ENCODE measurements around the gene LARP4. TPM values are rescaled to one million over a fixed set of nuclear protein-coding genes. Genes with fewer than 3 reads are reported as not detected.
"Not testable (repeated sequence)": the region's sequence is repeated elsewhere in the genome, so short reads cannot be mapped to it uniquely, and the experiment has no call there.

Gene LARP4
- total RNA-seq, 3 donors from 2014 or later = 42.1 to 71.7 (median 53.1) TPM

- intact Hi-C loops (cut with DNase I, micrococcal nuclease) = no loop called here
- H3K9me3 ChIP-seq = no peaks in the 10 kb centered on the region
- TF ChIP-seq, protein P1, sequence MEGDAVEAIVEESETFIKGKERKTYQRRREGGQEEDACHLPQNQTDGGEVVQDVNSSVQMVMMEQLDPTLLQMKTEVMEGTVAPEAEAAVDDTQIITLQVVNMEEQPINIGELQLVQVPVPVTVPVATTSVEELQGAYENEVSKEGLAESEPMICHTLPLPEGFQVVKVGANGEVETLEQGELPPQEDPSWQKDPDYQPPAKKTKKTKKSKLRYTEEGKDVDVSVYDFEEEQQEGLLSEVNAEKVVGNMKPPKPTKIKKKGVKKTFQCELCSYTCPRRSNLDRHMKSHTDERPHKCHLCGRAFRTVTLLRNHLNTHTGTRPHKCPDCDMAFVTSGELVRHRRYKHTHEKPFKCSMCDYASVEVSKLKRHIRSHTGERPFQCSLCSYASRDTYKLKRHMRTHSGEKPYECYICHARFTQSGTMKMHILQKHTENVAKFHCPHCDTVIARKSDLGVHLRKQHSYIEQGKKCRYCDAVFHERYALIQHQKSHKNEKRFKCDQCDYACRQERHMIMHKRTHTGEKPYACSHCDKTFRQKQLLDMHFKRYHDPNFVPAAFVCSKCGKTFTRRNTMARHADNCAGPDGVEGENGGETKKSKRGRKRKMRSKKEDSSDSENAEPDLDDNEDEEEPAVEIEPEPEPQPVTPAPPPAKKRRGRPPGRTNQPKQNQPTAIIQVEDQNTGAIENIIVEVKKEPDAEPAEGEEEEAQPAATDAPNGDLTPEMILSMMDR (IDR thresholded peaks at IDR 0.05) = no peak
- DNase-seq = no peak
- H3K4me3 ChIP-seq = no peak overlapping the region
- H3K36me3 ChIP-seq (ENCODE audit: low read depth) = no peaks in the 10 kb centered on the region
- no peaks in the 10 kb centered on the region for H3K4me1 ChIP-seq (ENCODE audit: low read depth)
- no peak for ATAC-seq
These were observed 82.8 kb downstream of the LARP4 start for GRCh38 chr12:50483488-50483887.

- DNase-seq = no peak
- Histone ChIP-seq H3K4me3 (no peak overlapping the region), H3K4me1 (ENCODE audit: low read depth) (no peaks in the 10 kb centered on the region), H3K36me3 (ENCODE audit: low read depth) (no peaks in the 10 kb centered on the region), H3K9me3 (peaks cover 30% of the 10 kb centered on the region)
- intact Hi-C loops (cut with DNase I, micrococcal nuclease) = no loop called here
- TF ChIP-seq, protein P1 (IDR thresholded peaks at IDR 0.05) = no peak
- no peak for ATAC-seq
These were observed 88.1 kb downstream of the LARP4 start for GRCh38 chr12:50488801-50489200.

DNA sequence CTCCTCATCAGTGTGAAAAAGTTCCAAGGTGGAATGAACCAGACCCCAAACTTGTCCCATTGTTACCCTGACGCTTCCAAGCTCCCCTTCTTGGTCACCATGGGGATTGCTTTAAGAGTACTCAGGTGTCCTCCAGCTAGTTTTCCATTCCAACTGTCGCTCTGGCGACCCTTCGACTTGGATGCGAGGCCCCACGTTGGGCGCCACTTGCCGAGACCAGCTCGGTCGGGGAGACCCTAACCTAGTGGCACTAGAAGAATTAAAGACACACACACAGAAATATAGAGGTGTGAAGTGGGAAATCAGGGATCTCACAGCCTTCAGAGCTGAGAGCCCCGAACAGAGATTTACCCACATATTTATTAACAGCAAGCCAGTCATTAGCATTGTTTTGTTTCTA lies 97.4 kb downstream of the LARP4 start:
- H3K4me3 ChIP-seq; intact Hi-C loops (cut with DNase I, micrococcal nuclease); ATAC-seq; H3K36me3 ChIP-seq (ENCODE audit: low read depth); DNase-seq; H3K4me1 ChIP-seq (ENCODE audit: low read depth): not testable (repeated sequence)
- H3K9me3 ChIP-seq = peaks cover 49% of the 10 kb centered on the region

DNA sequence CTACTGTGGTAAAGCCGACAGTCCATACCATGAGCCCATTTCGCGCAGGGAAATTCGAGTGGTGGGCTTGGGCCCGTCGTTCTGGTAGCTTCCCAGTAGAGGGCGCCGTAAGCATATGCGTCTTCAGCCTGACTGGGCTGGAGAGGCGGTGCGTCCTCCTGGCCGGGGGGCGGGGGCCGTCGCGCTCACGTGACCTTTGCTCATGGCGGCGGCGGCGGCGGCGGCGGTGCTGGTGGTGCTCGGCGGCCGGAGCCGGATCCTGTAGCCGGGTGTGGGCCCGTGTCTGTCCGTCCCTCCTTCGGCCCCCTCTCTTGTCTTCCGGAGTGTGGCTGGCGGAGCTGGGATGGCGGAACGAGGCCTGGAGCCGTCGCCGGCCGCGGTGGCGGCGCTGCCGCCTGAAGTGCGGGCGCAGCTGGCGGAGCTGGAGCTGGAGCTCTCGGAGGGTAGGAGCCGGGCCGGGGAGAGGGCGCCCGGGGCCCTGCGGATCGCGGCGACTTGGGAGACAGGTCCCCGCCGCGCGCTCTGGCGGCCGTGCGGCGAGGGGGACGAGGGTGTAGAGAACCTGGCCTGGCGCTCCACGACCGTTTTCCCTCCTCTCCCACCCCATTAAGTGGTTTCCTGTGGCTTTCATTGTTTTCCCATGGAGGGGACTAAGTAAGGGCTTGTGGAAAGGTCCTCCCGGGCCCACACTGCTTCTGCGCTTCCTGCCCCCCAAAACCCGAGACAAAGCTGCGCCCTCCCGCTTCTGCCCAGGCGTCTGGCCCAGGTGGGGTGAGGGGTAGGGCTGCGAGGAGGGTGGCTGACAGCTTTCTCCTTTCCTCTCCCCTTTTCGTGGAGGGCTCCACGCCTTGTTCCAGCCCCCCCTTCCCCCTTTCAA lies 104.4 kb downstream of the LARP4 start, which contains the start of gene DIP2B:
TSS of gene DIP2B (plus strand) at position 188 of the 877 bp plus-strand sequence. CDS start at position 344, 156 bp downstream.
- ATAC-seq (peak; percentile 95), DNase-seq (peak; percentile 97)
- Histone ChIP-seq H3K36me3 (ENCODE audit: low read depth) (no peaks in the 10 kb centered on the region), H3K9me3 (no peaks in the 10 kb centered on the region), H3K4me1 (ENCODE audit: low read depth) (peaks cover 34% of the 10 kb centered on the region), H3K4me3 (peak within 1 kb of the TSS; percentile 90)
- intact Hi-C loops (cut with DNase I, micrococcal nuclease) = loop anchor here (5.0 kb wide), 2 partner anchors 132 to 137 kb away; no protein-coding TSS in a partner anchor
- TF ChIP-seq, protein P1 (IDR thresholded peaks at IDR 0.05) = peak; percentile 88

DNA sequence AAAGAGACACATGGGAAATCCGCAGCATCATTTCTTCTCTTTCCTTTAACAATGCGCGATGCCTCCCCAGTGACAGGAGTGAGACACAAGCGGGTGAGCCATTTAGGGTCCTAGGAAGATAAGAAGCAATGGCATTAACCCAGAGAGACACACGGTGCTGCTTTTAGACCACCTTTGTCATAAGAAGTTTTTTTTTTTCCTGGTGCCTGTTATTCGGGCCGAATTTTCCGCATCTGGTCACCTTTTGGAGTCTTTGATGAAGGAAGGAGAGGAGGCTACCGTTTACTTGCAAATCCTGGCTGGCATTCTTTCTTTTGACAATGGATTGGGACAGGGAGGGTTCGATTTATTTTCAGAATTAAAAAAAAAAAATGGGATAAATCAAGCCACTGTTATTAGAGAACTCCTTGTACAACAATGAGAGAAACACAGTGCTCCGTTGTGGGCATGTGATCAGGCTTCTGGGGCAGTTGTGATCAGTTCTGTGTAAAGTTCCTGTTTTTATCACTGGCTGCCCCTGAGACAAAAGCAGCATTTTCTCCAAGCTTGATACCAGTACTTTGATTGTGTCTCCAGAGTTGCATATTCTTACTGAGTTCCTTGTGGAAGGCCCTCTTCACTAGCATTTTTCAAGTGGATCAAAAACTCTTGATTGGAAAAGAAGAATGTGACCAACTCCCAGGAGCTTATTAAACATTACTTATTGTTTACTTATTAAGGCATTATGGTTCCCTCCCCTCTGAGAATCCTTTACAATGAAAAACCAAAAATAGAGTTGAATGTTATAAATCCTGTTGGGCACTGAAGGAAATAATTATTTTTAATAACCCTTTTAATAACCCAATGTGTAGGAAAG lies 105.2 kb downstream of the LARP4 start:
- DNase-seq (peak in 1 of 3 donors; percentile 54), ATAC-seq (peak; percentile 26)
- intact Hi-C loops (cut with DNase I, micrococcal nuclease) = no loop called here

More for the DNA sequence above, 105.2 kb downstream of the LARP4 start:
- TF ChIP-seq, protein P1 (IDR thresholded peaks at IDR 0.05) = no peak
- Histone ChIP-seq H3K4me3 (peak overlapping the region; percentile 90), H3K4me1 (ENCODE audit: low read depth) (peaks cover 35% of the 10 kb centered on the region), H3K36me3 (ENCODE audit: low read depth) (no peaks in the 10 kb centered on the region), H3K9me3 (no peaks in the 10 kb centered on the region)
